ENCODE data around the gene ZNHIT2.

GRCh38 chr11:65095974-65096806 lies 21.3 kb downstream of the ZNHIT2 start, which contains the start of gene VPS51:
- TF ChIP-seq CTCF (IDR thresholded peaks at IDR 0.05; ENCODE audit: borderline replicate concordance, extremely low read depth, low read length, poor library complexity, severe bottlenecking) (no peak), EZH2 (IDR thresholded peaks at IDR 0.05; ENCODE audit: borderline replicate concordance, low read depth, low read length, severe bottlenecking) (no peak)

Measured in DND-41 (cell line).